Progenitor cell of endocrine pancreas (in vitro differentiated cells): ENCODE measurements around the gene SRSF10. TPM values are rescaled to one million over a fixed set of nuclear protein-coding genes. Genes with fewer than 3 reads are reported as not detected.

Experiments used
- DNase-seq: peaks from one replicate; pipeline ENCODE4 v3.0.0; 2021; ENCODE audit warnings: low spot score; ENCODE audit not compliant: unreplicated experiment
- H3K27ac Mint-ChIP-seq: 2 replicates; pipeline ENCODE4 v1.8.0; 2021; ENCODE audit warnings: mild to moderate bottlenecking, moderate library complexity, mixed read lengths
- H3K27me3 Mint-ChIP-seq: 2 replicates; pipeline ENCODE4 v1.8.0; 2021; ENCODE audit warnings: mixed read lengths
- H3K36me3 Mint-ChIP-seq: 2 replicates; pipeline ENCODE4 v1.8.0; 2022; ENCODE audit warnings: mixed read lengths; ENCODE audit not compliant: insufficient read depth
- H3K4me1 Mint-ChIP-seq: 2 replicates; pipeline ENCODE4 v1.8.0; 2021; ENCODE audit warnings: low read depth, mixed read lengths
- H3K4me3 Mint-ChIP-seq: 2 replicates; pipeline ENCODE4 v1.8.0; 2021; ENCODE audit warnings: low read depth, mild to moderate bottlenecking, moderate library complexity, mixed read lengths
- H3K9me3 Mint-ChIP-seq: 2 replicates; pipeline ENCODE4 v1.8.0; 2021; ENCODE audit warnings: low read depth, mixed read lengths
- total RNA-seq: library from RNA; stranded (reverse); gene quantifications from 2 replicates; pipeline ENCODE4 v1.2.1, GENCODE V29; 2021
- TF ChIP-seq, protein P1 (sequence below): fragments of 200-600 bp; sonication (generic); IDR thresholded peaks from one replicate; pipeline ENCODE4 v1.5.0; 2021; ENCODE audit warnings: antibody characterized with exemption, mild to moderate bottlenecking; ENCODE audit not compliant: unreplicated experiment

SRSF10 gene
- total RNA-seq, 1 donor from 2014 or later, result 215 TPM

DNA sequence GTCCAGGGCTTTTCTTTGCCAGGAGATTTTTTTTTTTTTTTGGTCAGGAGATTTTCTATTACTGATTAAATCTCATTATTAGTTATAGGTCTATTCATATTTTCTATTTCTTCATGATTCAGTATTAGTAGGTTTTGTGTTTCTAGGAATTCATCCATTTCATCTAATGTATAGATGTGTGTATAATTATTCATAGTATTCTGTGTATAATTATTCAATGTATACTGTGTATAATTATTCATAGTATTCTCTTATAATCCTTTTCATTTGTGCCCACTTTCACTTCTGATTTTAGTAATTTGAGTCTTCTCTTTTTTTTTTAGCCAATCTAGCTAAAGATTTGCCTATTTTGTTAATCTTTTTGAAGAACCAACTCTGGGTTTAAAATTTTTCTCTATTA is 32.8 kb downstream of the SRSF10 start:
- DNase-seq, result no peak
- TF ChIP-seq, protein P1, sequence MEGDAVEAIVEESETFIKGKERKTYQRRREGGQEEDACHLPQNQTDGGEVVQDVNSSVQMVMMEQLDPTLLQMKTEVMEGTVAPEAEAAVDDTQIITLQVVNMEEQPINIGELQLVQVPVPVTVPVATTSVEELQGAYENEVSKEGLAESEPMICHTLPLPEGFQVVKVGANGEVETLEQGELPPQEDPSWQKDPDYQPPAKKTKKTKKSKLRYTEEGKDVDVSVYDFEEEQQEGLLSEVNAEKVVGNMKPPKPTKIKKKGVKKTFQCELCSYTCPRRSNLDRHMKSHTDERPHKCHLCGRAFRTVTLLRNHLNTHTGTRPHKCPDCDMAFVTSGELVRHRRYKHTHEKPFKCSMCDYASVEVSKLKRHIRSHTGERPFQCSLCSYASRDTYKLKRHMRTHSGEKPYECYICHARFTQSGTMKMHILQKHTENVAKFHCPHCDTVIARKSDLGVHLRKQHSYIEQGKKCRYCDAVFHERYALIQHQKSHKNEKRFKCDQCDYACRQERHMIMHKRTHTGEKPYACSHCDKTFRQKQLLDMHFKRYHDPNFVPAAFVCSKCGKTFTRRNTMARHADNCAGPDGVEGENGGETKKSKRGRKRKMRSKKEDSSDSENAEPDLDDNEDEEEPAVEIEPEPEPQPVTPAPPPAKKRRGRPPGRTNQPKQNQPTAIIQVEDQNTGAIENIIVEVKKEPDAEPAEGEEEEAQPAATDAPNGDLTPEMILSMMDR, result no peak
- H3K27me3 Mint-ChIP-seq, result peaks cover 3% of the 10 kb centered on the region

DNA sequence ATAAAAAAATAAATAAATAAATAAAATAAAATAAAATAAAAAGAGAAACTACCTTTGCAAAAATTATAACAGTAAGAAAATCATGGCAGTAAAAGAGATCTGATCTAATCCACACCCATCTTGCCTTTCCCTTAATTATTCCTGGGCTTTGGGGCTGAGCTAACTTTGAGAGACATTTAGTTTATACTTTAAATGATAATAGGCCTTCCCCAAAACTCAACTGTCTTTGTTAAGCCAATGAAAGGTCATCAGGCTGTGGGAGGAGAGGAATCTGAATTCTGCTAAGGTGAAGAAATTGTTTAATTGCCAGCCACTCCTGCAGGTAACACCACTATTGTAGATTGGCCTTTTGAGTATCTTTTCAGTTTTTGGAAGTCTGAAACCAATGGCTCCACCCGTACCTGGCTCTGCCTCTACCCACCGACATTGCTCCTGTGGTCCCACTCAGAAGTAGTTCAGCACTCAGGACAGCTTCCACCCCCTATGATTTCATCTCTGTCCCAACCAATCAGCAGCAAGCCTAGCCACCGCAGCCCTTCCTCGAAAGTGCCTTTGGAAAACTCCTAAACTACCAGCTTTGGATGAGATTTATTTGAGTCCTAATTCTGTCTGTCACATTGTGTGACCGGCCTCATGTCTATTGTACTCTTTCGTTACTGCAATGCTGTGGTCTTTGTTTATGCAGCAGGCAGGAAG is 43.5 kb downstream of the SRSF10 start:
- H3K27me3 Mint-ChIP-seq, result no peaks in the 10 kb centered on the region
- no peaks in the 10 kb centered on the region for H3K9me3 Mint-ChIP-seq
- no peaks in the 10 kb centered on the region for H3K36me3 Mint-ChIP-seq
- H3K4me1 Mint-ChIP-seq, result no peaks in the 10 kb centered on the region
- no peak for DNase-seq
- no peak overlapping the region for H3K4me3 Mint-ChIP-seq
- no peak overlapping the region for H3K27ac Mint-ChIP-seq
- TF ChIP-seq, protein P1, result no peak

More for the DNA sequence above, 32.8 kb downstream of the SRSF10 start:
- no peak overlapping the region for H3K27ac Mint-ChIP-seq
- peaks cover 6% of the 10 kb centered on the region for H3K4me1 Mint-ChIP-seq
- no peaks in the 10 kb centered on the region for H3K36me3 Mint-ChIP-seq
- H3K9me3 Mint-ChIP-seq, result peaks cover 12% of the 10 kb centered on the region
- H3K4me3 Mint-ChIP-seq, result no peak overlapping the region

DNA sequence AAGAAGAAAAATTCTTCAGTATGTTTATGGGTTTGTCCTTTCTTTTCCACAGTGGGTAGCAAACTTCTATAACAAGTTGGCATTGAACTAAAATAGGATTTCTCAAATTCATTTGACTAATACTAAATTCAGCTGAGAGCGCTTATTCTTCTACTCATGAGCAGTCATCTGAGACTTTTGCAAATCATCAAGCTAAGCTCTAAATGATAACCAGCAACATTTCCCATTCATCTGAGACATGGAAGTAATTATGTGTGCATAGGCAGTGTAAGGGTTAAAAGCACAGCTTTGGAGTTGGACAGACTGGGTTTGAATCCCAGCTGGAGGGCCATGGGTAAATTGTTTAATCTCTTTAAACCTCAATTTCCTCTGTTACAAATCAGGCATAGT is 48.6 kb downstream of the SRSF10 start:
- no peaks in the 10 kb centered on the region for H3K4me1 Mint-ChIP-seq
- TF ChIP-seq, protein P1, result no peak
- H3K9me3 Mint-ChIP-seq, result no peaks in the 10 kb centered on the region
- no peak for DNase-seq
- H3K27me3 Mint-ChIP-seq, result peaks cover 2% of the 10 kb centered on the region
- no peak overlapping the region for H3K27ac Mint-ChIP-seq
- no peaks in the 10 kb centered on the region for H3K36me3 Mint-ChIP-seq
- no peak overlapping the region for H3K4me3 Mint-ChIP-seq

DNA sequence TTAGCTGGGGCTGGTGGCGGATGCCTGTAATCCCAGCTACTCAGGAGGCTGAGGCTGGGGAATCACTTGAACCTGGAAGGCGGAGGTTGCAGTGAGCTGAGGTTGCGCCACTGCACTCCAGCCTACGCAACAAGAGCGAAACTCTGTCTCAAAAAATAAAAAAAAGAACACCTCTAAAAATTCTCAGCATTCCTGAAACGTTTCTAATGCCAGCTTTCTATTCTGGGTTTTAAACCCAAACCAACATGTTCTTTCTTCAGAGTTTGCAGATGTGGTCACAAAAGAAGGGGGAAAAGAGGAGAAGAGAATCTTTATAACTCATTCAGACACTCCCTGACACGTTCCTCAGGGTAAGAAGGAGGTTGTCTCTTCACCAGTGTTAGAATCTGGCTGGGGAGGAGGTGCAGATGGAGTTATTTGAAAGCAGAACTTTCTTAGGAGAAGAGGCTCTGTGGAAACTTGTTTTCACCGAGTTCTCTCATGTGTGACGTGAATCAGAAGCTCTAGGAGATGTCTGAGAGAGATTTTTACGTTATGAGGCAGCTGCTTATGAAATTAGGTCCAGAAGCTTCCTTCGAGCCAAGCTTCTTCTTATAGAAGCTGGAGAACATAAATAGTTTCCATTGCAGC is 49.2 kb downstream of the SRSF10 start:
- Mint-ChIP-seq H3K4me3 (no peak overlapping the region), H3K9me3 (no peaks in the 10 kb centered on the region), H3K27me3 (peaks cover 2% of the 10 kb centered on the region), H3K27ac (no peak overlapping the region), H3K36me3 (no peaks in the 10 kb centered on the region), H3K4me1 (no peaks in the 10 kb centered on the region)
- DNase-seq, result no peak
- TF ChIP-seq, protein P1, result no peak

DNA sequence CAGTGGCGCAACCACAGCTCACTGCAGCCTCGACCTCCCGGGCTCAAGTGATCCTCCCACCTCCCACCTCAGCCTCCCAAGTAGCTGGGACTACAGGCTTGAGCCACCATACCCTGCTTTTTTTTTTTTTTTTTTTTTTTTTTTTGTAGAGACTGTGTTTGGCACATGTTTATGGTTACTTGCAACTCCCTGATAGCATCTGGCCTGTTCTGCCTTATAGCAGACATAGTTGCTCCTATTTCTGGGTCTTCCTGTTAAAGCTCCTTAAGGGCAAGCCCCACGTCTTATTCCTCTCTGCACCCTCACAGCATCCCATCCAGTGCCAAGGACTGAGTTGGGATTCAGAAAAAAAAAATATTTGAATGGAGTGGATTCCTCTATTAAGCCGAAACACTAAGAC is 49.9 kb downstream of the SRSF10 start:
- no peaks in the 10 kb centered on the region for H3K36me3 Mint-ChIP-seq
- TF ChIP-seq, protein P1, result no peak
- H3K9me3 Mint-ChIP-seq, result no peaks in the 10 kb centered on the region
- DNase-seq, result no peak
- H3K4me3 Mint-ChIP-seq, result no peak overlapping the region
- H3K27ac Mint-ChIP-seq, result no peak overlapping the region
- peaks cover 2% of the 10 kb centered on the region for H3K27me3 Mint-ChIP-seq
- H3K4me1 Mint-ChIP-seq, result no peaks in the 10 kb centered on the region
